Measurements from ENCODE around the gene ENTPD5.

ENTPD5 gene

DNA sequence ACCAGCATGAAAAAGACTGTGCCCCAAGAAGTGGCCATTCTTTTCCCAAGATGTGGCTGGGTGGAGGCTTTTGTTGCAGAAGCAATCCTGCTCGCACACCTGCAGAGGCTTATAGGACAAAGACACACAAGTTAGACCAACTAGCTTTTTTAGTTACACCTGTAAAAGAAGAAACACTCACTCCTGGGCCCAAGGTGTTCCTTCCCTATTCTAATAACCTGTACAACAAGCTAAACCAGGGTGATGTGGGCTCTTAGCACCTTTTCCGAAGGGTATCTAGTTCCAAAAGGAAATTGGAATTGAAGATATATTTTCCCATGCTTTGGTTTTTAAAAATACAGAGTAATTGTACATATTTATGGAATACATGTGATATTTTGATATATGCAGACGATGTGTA lies 31.0 kb downstream of the ENTPD5 start:
- peak overlapping the region; percentile 89 for H3K27ac ChIP-seq
- TF ChIP-seq, protein P1, sequence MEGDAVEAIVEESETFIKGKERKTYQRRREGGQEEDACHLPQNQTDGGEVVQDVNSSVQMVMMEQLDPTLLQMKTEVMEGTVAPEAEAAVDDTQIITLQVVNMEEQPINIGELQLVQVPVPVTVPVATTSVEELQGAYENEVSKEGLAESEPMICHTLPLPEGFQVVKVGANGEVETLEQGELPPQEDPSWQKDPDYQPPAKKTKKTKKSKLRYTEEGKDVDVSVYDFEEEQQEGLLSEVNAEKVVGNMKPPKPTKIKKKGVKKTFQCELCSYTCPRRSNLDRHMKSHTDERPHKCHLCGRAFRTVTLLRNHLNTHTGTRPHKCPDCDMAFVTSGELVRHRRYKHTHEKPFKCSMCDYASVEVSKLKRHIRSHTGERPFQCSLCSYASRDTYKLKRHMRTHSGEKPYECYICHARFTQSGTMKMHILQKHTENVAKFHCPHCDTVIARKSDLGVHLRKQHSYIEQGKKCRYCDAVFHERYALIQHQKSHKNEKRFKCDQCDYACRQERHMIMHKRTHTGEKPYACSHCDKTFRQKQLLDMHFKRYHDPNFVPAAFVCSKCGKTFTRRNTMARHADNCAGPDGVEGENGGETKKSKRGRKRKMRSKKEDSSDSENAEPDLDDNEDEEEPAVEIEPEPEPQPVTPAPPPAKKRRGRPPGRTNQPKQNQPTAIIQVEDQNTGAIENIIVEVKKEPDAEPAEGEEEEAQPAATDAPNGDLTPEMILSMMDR (conservative IDR thresholded peaks at IDR 0.05), result no peak

DNA sequence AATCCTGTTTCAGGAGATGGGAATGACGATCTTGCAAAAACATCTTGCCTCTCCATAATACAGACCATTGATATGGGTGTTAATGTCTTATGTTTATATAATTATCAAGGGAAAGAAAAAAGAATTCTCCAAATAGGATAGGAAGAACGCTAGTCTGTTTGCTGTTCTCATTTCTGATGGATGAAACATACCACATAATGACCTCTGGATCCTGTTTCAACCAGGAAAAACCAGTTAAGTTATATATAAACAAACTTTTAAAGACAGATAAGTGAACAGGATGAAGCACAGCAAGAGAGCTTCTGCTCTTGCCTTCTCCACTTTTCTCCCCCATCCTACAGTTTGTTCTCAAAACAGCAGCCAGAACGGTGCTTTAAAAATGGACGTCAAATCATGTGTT lies 41.2 kb downstream of the ENTPD5 start:
- H3K27ac ChIP-seq, result peak overlapping the region; percentile 96
- TF ChIP-seq, protein P1 (conservative IDR thresholded peaks at IDR 0.05), result no peak

DNA sequence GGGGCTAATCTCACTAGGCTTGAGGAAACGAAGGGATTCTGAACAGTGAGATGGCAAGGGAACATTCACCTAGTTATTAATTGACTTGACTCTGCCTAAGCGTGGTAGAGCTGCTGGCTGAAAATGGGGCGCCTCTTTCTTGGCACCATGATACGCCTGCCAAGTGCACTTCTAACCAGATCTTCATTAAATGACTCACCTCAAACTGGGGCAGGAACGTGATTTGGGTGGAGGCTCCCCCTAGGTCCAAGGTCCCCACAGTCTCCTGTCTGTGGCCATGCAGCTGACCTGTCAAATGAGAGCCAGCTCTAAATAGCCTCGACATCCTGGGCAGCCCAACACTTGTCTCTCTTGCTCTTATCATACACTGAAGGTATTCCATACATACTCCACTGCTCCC lies 43.0 kb downstream of the ENTPD5 start:
- H3K27ac ChIP-seq, result peak overlapping the region; percentile 96; the same call in 1 of the 2 replicates
- TF ChIP-seq, protein P1 (conservative IDR thresholded peaks at IDR 0.05), result no peak

DNA sequence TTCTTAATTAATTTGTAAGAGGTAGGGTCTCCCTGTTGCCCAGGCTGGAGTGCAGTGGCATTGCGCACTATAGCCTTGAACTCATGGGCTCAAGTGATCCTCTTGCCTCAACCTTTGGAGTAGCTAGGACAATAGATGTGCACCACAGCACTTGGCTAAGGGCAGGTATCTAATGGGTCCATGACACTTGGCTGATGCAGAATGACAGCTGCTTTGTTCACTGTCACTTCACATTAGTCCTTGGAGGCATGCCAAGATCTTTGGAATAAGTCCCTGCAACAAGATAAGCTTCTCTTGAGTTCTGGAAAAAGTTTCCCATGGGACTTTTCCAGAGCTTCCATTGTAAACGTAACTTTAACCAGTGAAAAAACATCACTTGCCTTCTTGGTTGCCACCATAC lies 45.6 kb downstream of the ENTPD5 start:
- H3K27ac ChIP-seq, result no peak overlapping the region
- TF ChIP-seq, protein P1 (conservative IDR thresholded peaks at IDR 0.05), result no peak

DNA sequence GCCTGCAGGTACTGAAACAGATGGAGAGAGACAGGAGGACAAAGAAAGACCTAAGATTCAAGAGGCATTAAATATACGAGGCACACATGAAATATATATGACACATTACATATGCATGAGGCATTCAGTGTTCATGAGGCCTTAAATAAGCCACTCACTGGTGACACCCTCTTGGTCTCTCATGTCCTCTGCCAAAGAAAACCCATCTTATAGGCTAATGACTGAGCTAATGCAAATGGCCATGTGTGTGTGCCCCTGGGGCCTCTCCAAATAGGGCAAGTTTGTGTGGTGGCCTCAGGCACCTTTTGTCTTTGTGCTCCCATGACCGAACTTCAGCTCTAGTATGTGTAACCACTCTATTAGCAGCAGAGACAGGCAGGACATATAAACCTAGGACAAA lies 50.2 kb downstream of the ENTPD5 start:
- TF ChIP-seq, protein P1 (conservative IDR thresholded peaks at IDR 0.05), result no peak
- H3K27ac ChIP-seq, result no peak overlapping the region

DNA sequence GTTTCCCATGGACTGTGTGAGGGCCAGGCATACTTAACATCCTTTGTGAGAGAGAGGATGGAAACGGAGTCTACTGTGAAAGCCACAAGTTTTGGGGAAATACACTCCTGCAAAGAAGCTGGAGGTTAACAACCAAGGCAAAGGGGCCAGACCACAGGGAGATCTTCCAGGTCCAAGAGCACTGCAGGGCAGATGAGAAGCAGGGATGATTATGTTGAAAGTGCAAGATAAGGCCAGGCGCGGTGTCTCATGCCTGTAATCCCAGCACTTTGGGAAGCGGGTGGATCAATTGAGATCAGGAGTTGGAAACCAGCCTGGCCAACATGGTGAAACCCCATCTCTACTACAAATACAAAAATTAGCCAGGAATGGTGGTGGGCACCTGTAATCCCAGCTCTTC lies 53.9 kb downstream of the ENTPD5 start:
- TF ChIP-seq, protein P1 (conservative IDR thresholded peaks at IDR 0.05), result no peak
- no peak overlapping the region for H3K27ac ChIP-seq

DNA sequence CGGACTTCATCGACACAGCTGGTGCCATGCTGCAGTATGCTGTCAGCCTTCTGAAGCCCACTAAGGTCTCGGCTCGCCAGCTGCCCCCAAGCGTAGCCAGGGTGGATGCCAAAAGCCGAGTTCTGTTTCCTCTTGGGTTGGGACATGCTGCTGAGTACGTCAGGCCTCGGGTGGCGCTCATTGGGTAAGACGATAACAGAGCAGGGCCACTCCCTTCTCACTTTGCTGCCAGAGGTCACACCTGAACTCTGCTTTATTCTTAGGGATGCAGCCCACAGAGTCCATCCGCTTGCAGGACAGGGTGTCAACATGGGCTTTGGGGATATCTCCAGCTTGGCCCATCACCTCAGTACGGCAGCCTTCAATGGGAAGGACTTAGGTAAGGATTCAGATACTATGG lies 57.9 kb downstream of the ENTPD5 start:
- TF ChIP-seq, protein P1 (conservative IDR thresholded peaks at IDR 0.05), result no peak
- no peak overlapping the region for H3K27ac ChIP-seq

DNA sequence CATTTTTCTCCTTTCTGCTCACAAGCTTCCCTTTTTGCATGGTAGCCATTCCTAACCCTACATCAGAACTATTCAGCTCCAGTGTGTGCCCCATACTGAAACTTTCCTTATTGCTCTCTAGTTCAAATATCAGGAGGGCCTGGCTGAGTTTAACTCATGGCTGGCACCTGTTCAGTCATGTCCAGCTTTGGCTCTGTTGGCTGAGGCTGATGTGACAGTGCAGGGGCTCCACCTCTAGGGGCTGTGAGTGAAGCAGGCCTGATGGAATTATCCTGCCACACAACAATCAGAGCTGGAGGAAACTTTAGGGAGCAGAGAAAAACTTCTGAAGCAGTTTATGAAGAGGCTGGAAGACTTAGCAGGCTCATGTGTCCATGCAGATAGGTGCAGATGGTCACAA lies 60.5 kb downstream of the ENTPD5 start:
- TF ChIP-seq, protein P1 (conservative IDR thresholded peaks at IDR 0.05), result no peak
- no peak overlapping the region for H3K27ac ChIP-seq

All from VCaP (cell line).